ENCODE measurements around the gene MRPS33. TPM values are rescaled to one million over a fixed set of nuclear protein-coding genes. Genes with fewer than 3 reads are reported as not detected.
A peak's percentile ranks its signal among the peaks of the same experiment; 100 is the strongest.

MRPS33 gene
- 9.5 and 9.6 TPM in 2 replicates for total RNA-seq (2013; cell fraction: nucleolus; rRNA removed)
- total RNA-seq (2014; rRNA removed) (48.4 and 70.9 TPM in 2 replicates), total RNA-seq (2014; rRNA removed; fragmentation: Illumina TruSeq; extraction: Trizol) (107 and 114 TPM in 2 replicates), total RNA-seq (2021) (87.8 and 92.0 TPM in 2 replicates), polyA plus RNA-seq (2011; rRNA removed) (126 and 177 TPM in 2 replicates), polyA plus RNA-seq (2014; fragmentation: Illumina TruSeq; extraction: Trizol) (121 and 154 TPM in 2 replicates), polyA plus RNA-seq (2014; fragmentation: Nextera tagmentation; extraction: Ambion mirVana) (100 to 1,000 TPM; 336 to 372 TPM), polyA plus RNA-seq (2014; rRNA removed) (71.3 and 81.1 TPM in 2 replicates), polyA plus RNA-seq (2016; fragmentation: Nextera tagmentation; extraction: Ambion mirVana) (100 to 1,000 TPM; 151 to 170 TPM), polyA minus RNA-seq (2011; rRNA and poly(A)+ RNA removed) (25.9 and 47.7 TPM in 2 replicates), Bru-seq, nascent RNA (percentile 79 among the genes with signal in this experiment), BruChase-seq, experiment 1, labeled RNA remaining after a 6-hour chase (percentile 65 among the genes with signal in this experiment), BruChase-seq, experiment 2, labeled RNA remaining after a 2-hour chase (percentile 62 among the genes with signal in this experiment)
- 79.9 TPM for polyA plus RNA-seq (2011; ENCODE audit: low read depth)
- 26.4 and 45.6 TPM in 2 replicates for polyA plus RNA-seq (2011; cell fraction: cytosol; rRNA removed)
- polyA plus RNA-seq (2011; cell fraction: nucleus; rRNA removed): 23.9 and 32.5 TPM in 2 replicates
- 100 and 133 TPM in 2 replicates for polyA plus RNA-seq (2012)
- polyA minus RNA-seq (2011; cell fraction: cytosol; rRNA and poly(A)+ RNA removed): 8.4 and 9.0 TPM in 2 replicates
- polyA minus RNA-seq (2011; cell fraction: nucleus; rRNA and poly(A)+ RNA removed): 4.0 and 6.7 TPM in 2 replicates
- long read RNA-seq, experiment 1, full-length matches to known transcripts: 38 of 40 reads
- long read RNA-seq, experiment 1, partial matches to known transcripts: 1 of 40 reads
- long read RNA-seq, experiment 1, other reads (novel, unspliced or antisense): 1 of 40 reads
- long read RNA-seq, experiment 2, full-length matches to known transcripts: 120 of 132 reads
- long read RNA-seq, experiment 2, partial matches to known transcripts: 5 of 132 reads
- long read RNA-seq, experiment 2, other reads (novel, unspliced or antisense): 7 of 132 reads

- Histone ChIP-seq H3K27ac (ENCODE audit: control insufficient read depth, insufficient read depth) (peak within 1 kb of the TSS; percentile 95), H3K9me3 (replicated peaks; ENCODE audit: control insufficient read depth, insufficient read depth, low read length) (peaks cover 3% of the 10 kb centered on the region; the same call in 1 of the 3 replicates), H4K20me1 (ENCODE audit: control insufficient read depth, insufficient read depth) (no peaks in the 10 kb centered on the region), H3K4me2 (ENCODE audit: control insufficient read depth, insufficient read depth) (peak within 1 kb of the TSS; percentile 96), H3K4me3 (peak within 1 kb of the TSS; percentile 86), H3K4me1 (ENCODE audit: control insufficient read depth, insufficient read depth, low read length) (peaks cover 10% of the 10 kb centered on the region), H2AFZ (ENCODE audit: control insufficient read depth, low read depth, low read length) (peak within 1 kb of the TSS; percentile 99), H3K79me2 (ENCODE audit: control insufficient read depth, insufficient read depth, low read length) (peaks cover 21% of the 10 kb centered on the region), H3K9ac (ENCODE audit: control insufficient read depth, insufficient read depth, low read length) (peak within 1 kb of the TSS; percentile 87), H3K36me3 (ENCODE audit: control insufficient read depth in 2 of 2, insufficient read depth in 2 of 2, low read length in 1 of 2) (peaks cover 0 to 4% of the 10 kb centered on the region in 2 experiments; a peak in 1 of 4 replicates), H3K27me3 (replicated peaks in 1 of 2; ENCODE audit: control insufficient read depth in 2 of 2, insufficient read depth in 2 of 2, low read length in 1 of 2) (no peaks in the 10 kb centered on the region)
- under 1% methylated on average over 47 of the region's 47 CpGs for WGBS (ENCODE audit: insufficient coverage, insufficient replicate concordance, low lambda C conversion rate, missing lambda C conversion rate)
- intact Hi-C loops (cut with micrococcal nuclease; ENCODE audit: unreplicated experiment) (loop anchor here (1.0 to 5.0 kb wide), 8 partner anchors 163 to 724 kb away; partner anchors contain the start of genes MKRN1, NDUFB2 and SSBP1), in situ Hi-C loops (cut with MboI) (loop anchor here (5.0 to 10.0 kb wide), 5 partner anchors 202 to 720 kb away; partner anchors contain the start of genes ADCK2 and SSBP1)
- POLR2A ChIA-PET: interaction anchor here (0.5 to 1.1 kb wide), 7 partner anchors 81 to 686 kb away, joined by 3 to 5 read pairs (median 3); no protein-coding TSS in a partner anchor
- CTCF ChIA-PET: interaction anchor here (0.6 to 7.5 kb wide), 24 partner anchors 9 to 727 kb away, joined by 3 to 166 read pairs (median 4); partner anchors contain the start of genes ADCK2, BRAF and SSBP1
- RAD21 ChIA-PET (ENCODE audit: unreplicated experiment): interaction anchor here (0.9 to 5.7 kb wide), 12 partner anchors 12 to 723 kb away, joined by 3 to 88 read pairs (median 5); partner anchors contain the start of gene SSBP1
- BruUV-seq (replicated peaks): no TSS peak
- SMC1A ChIA-PET (ENCODE audit: uncharacterized antibody, unreplicated experiment): interaction anchor here (0.5 to 10.8 kb wide), 14 partner anchors 9 to 635 kb away, joined by 3 to 134 read pairs (median 3); no protein-coding TSS in a partner anchor
- DNase-seq (ENCODE audit: low read depth, low spot score) (peak; percentile 89), ATAC-seq (peak; percentile 97), FAIRE-seq (peak; percentile 96)
- TF ChIP-seq GATAD2B (conservative IDR thresholded peaks at IDR 0.05; ENCODE audit: low read depth) (peak; percentile 84), SMAD1 (IDR thresholded peaks at IDR 0.05; ENCODE audit: low read depth, partially characterized antibody) (no peak), LARP7 (IDR thresholded peaks at IDR 0.05) (no peak; the same call in none of the 2 replicates), ZBTB40 (IDR thresholded peaks at IDR 0.05; ENCODE audit: borderline replicate concordance) (peak; percentile 95), JUND (IDR thresholded peaks at IDR 0.05; ENCODE audit: low read depth, low read length) (no peak), IKZF1 (conservative IDR thresholded peaks at IDR 0.05) (peak; percentile 89), EGR1 (IDR thresholded peaks at IDR 0.05; ENCODE audit: borderline replicate concordance in 1 of 2, low read depth in 2 of 2, low read length in 2 of 2) (peak in 1 of 2 experiments; percentile 95; a peak in 2 of 3 replicates), MXI1 (IDR thresholded peaks at IDR 0.05; ENCODE audit: low read depth, low read length) (peak; percentile 89), CBFB (IDR thresholded peaks at IDR 0.05; ENCODE audit: low read depth) (peak; percentile 79), E4F1 (IDR thresholded peaks at IDR 0.05; ENCODE audit: borderline replicate concordance, partially characterized antibody) (peak; percentile 59)
These were observed at the start of gene MRPS33 for GRCh38 chr7:141014524-141015395. Gene MRPS33, minus strand, starts transcription at chr7:141014952. Its CDS starts 4,319 bp downstream, at chr7:141010633.

Measured in GM12878 (cell line).